HCT116 (cell line): ENCODE results near the gene ZBTB20.

Source experiments
- EGR1 ChIP-seq: IDR thresholded peaks from 2 replicates; pipeline ENCODE4 v1.6.1; 2012; ENCODE audit warnings: low read depth
- EZH2 ChIP-seq: fragments of 200-600 bp; sonication (generic); IDR thresholded peaks from 2 replicates; pipeline ENCODE4 v1.6.1; 2017; ENCODE audit warnings: antibody characterized with exemption, mixed run types
- EZH2phosphoT487 ChIP-seq: fragments of 200-600 bp; IDR thresholded peaks from 2 replicates; pipeline ENCODE4 v1.6.1; 2018; ENCODE audit warnings: antibody characterized with exemption, borderline replicate concordance
- JUND ChIP-seq: IDR thresholded peaks from 2 replicates; pipeline ENCODE4 v1.6.1; 2012
- POLR2A ChIP-seq: IDR thresholded peaks from 2 replicates; pipeline ENCODE4 v1.7.0; 2011; ENCODE audit warnings: borderline replicate concordance; ENCODE audit not compliant: insufficient read depth, insufficient read length; ENCODE audit errors: extremely low read depth
- POLR2AphosphoS5 ChIP-seq: IDR thresholded peaks from 2 replicates; pipeline ENCODE4 v1.6.1; 2011; ENCODE audit warnings: mild to moderate bottlenecking, low read depth, low read length, moderate library complexity
- SRF ChIP-seq: IDR thresholded peaks from 2 replicates; pipeline ENCODE4 v1.6.1; 2012; ENCODE audit warnings: low read depth
- ZFX ChIP-seq: fragments of 450-650 bp; IDR thresholded peaks from 2 replicates; pipeline ENCODE4 v1.6.1; 2017
- ZNF274 ChIP-seq: fragments of 200-500 bp; sonication (Bioruptor generic); IDR thresholded peaks from 2 replicates; pipeline ENCODE4 v1.6.1; 2014; ENCODE audit warnings: mild to moderate bottlenecking, low read depth, low read length, inconsistent platforms
- TF ChIP-seq, protein P1 (sequence below), 3 experiments: fragments of 200-600 bp in 1 of 3; sonication (generic) in 1 of 3; IDR thresholded peaks in 2 of 3; conservative IDR thresholded peaks in 1 of 3; 2 replicates each; pipeline ENCODE4 v1.5.1; 2012 to 2017; ENCODE audit warnings: low read depth in 2 of 3, low read length in 2 of 3, antibody characterized with exemption in 1 of 3, borderline replicate concordance in 1 of 3, control low read depth in 1 of 3, mild to moderate bottlenecking in 1 of 3, mixed read lengths in 1 of 3, mixed run types in 1 of 3, moderate library complexity in 1 of 3; ENCODE audit not compliant: insufficient read depth in 1 of 3
- TF ChIP-seq, protein P2 (sequence below): IDR thresholded peaks from 2 replicates; pipeline ENCODE4 v1.6.1; 2012; ENCODE audit warnings: low read depth

DNA sequence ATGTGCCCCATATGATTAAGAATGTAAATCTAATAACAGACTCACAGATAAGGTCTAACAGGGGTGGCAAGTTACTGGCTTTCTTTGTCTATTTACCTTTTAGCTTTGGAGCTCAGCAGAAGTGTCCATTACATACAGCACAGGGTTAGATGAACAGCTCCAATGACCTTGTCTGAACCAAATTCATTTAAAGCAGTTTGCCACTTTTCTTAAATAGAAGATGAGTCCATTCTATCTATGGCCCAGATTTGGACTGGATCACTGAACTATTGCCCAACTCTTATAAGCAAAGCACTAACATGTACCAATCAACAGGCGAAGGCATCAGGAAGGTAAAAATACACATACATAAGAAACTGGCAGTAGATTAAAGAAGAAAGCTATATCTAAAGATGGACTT is 638.9 kb downstream of the ZBTB20 start:
- TF ChIP-seq, protein P1, sequence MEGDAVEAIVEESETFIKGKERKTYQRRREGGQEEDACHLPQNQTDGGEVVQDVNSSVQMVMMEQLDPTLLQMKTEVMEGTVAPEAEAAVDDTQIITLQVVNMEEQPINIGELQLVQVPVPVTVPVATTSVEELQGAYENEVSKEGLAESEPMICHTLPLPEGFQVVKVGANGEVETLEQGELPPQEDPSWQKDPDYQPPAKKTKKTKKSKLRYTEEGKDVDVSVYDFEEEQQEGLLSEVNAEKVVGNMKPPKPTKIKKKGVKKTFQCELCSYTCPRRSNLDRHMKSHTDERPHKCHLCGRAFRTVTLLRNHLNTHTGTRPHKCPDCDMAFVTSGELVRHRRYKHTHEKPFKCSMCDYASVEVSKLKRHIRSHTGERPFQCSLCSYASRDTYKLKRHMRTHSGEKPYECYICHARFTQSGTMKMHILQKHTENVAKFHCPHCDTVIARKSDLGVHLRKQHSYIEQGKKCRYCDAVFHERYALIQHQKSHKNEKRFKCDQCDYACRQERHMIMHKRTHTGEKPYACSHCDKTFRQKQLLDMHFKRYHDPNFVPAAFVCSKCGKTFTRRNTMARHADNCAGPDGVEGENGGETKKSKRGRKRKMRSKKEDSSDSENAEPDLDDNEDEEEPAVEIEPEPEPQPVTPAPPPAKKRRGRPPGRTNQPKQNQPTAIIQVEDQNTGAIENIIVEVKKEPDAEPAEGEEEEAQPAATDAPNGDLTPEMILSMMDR (IDR thresholded peaks at IDR 0.05 in 2 of 3, conservative IDR thresholded peaks at IDR 0.05 in 1 of 3; ENCODE audit: borderline replicate concordance in 1 of 3, insufficient read depth in 1 of 3, low read depth in 2 of 3, low read length in 2 of 3): no peak
- no peak for TF ChIP-seq EZH2
- no peak for TF ChIP-seq EGR1
- TF ChIP-seq, protein P2, sequence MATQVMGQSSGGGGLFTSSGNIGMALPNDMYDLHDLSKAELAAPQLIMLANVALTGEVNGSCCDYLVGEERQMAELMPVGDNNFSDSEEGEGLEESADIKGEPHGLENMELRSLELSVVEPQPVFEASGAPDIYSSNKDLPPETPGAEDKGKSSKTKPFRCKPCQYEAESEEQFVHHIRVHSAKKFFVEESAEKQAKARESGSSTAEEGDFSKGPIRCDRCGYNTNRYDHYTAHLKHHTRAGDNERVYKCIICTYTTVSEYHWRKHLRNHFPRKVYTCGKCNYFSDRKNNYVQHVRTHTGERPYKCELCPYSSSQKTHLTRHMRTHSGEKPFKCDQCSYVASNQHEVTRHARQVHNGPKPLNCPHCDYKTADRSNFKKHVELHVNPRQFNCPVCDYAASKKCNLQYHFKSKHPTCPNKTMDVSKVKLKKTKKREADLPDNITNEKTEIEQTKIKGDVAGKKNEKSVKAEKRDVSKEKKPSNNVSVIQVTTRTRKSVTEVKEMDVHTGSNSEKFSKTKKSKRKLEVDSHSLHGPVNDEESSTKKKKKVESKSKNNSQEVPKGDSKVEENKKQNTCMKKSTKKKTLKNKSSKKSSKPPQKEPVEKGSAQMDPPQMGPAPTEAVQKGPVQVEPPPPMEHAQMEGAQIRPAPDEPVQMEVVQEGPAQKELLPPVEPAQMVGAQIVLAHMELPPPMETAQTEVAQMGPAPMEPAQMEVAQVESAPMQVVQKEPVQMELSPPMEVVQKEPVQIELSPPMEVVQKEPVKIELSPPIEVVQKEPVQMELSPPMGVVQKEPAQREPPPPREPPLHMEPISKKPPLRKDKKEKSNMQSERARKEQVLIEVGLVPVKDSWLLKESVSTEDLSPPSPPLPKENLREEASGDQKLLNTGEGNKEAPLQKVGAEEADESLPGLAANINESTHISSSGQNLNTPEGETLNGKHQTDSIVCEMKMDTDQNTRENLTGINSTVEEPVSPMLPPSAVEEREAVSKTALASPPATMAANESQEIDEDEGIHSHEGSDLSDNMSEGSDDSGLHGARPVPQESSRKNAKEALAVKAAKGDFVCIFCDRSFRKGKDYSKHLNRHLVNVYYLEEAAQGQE: no peak
- TF ChIP-seq POLR2A: no peak
- no peak for TF ChIP-seq EZH2phosphoT487
- TF ChIP-seq JUND: no peak
- TF ChIP-seq ZNF274: no peak
- no peak for TF ChIP-seq ZFX
- no peak for TF ChIP-seq SRF
- TF ChIP-seq POLR2AphosphoS5: no peak
